ENCODE results near the gene TTBK1.

DNA sequence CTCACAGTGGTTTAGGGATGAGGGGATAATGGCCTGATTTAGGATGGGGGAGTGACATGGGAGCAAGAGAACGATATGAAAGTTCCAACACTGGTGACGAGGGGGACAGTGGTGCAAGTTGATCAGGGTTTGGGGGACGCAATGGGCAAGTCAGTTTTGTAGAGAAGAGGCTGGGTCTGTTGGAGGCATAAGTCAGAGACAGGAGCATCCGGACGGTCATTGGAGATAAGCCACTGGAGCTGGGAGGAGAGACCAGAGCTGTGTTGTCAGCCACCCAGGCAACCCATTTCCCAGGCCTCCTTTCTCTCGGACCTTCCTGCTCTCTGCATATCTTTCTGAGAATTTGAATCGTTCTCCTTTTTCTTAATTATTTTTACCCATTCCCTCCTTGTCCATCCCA is 23.5 kb upstream of the TTBK1 start:
- TF ChIP-seq, protein P1, sequence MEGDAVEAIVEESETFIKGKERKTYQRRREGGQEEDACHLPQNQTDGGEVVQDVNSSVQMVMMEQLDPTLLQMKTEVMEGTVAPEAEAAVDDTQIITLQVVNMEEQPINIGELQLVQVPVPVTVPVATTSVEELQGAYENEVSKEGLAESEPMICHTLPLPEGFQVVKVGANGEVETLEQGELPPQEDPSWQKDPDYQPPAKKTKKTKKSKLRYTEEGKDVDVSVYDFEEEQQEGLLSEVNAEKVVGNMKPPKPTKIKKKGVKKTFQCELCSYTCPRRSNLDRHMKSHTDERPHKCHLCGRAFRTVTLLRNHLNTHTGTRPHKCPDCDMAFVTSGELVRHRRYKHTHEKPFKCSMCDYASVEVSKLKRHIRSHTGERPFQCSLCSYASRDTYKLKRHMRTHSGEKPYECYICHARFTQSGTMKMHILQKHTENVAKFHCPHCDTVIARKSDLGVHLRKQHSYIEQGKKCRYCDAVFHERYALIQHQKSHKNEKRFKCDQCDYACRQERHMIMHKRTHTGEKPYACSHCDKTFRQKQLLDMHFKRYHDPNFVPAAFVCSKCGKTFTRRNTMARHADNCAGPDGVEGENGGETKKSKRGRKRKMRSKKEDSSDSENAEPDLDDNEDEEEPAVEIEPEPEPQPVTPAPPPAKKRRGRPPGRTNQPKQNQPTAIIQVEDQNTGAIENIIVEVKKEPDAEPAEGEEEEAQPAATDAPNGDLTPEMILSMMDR (IDR thresholded peaks at IDR 0.05), result no peak
- no peak for TF ChIP-seq POLR2A (IDR thresholded peaks at IDR 0.05)
- TF ChIP-seq EP300 (IDR thresholded peaks at IDR 0.05), result no peak
